Panc1 (cell line): ENCODE results near the gene SIL1. TPM values are rescaled to one million over a fixed set of nuclear protein-coding genes. Genes with fewer than 3 reads are reported as not detected.

Experiments used
- ATAC-seq: fragments of 200-7000 bp; cut with Tn5 transposase; 2 replicates; pipeline ENCODE4 v1.9.1; 2020; ENCODE audit warnings: mild to moderate bottlenecking, moderate library complexity
- BruUV-seq: library from RNA; stranded (reverse); fragments of 400-500 nt; replicated peaks from 2 replicates; lab custom pipeline; 2021; lab: Mats Ljungman, UMichigan
- CTCF ChIA-PET: fragments of 300-600 bp; sonication (Branson Sonifier 250); formaldehyde crosslinking; loops from one replicate; lab custom pipeline; 2022; ENCODE audit warnings: antibody characterized with exemption; lab: Charles Lee
- POLR2A ChIA-PET: fragments of 300-600 bp; sonication (Branson Sonifier 250); formaldehyde crosslinking; loops from one replicate; lab custom pipeline; 2022; ENCODE audit warnings: antibody characterized with exemption; lab: Charles Lee
- DNase-seq: peaks from one replicate; pipeline ENCODE4 v3.0.0-alpha.2; 2010; ENCODE audit warnings: low read depth, low spot score
- H3K27ac ChIP-seq: 2 replicates; pipeline ENCODE4 v1.5.1; 2011; ENCODE audit warnings: mild to moderate bottlenecking, low read length, inconsistent platforms
- H3K27me3 ChIP-seq: fragments of 200-500 bp; sonication (Bioruptor generic); 2 replicates; pipeline ENCODE4 v1.6.0; 2014; ENCODE audit warnings: low read length, inconsistent platforms; ENCODE audit not compliant: control insufficient read depth, insufficient read depth
- H3K36me3 ChIP-seq: fragments of 200-500 bp; sonication (Bioruptor generic); 2 replicates; pipeline ENCODE4 v1.5.1; 2014; ENCODE audit warnings: inconsistent platforms, mild to moderate bottlenecking, low read length, moderate library complexity; ENCODE audit not compliant: control insufficient read depth, insufficient read depth
- H3K4me1 ChIP-seq: 2 replicates; pipeline ENCODE4 v1.5.1; 2011; ENCODE audit warnings: inconsistent platforms, mild to moderate bottlenecking, low read length, moderate library complexity; ENCODE audit not compliant: control insufficient read depth, insufficient read depth
- H3K4me3 ChIP-seq, 2 experiments: 2 replicates each; pipeline ENCODE4 v1.5.1; 2011 to 2012; ENCODE audit warnings: low read depth in 2 of 2, low read length in 2 of 2, mild to moderate bottlenecking in 2 of 2, inconsistent platforms in 1 of 2, moderate library complexity in 1 of 2
- H3K9me3 ChIP-seq: fragments of 200-500 bp; sonication (Bioruptor generic); 2 replicates; pipeline ENCODE4 v1.5.1; 2014; ENCODE audit warnings: low read depth, mild to moderate bottlenecking, inconsistent platforms, low read length, moderate library complexity; ENCODE audit not compliant: control insufficient read depth, insufficient read depth
- POLR2AphosphoS5 ChIP-seq: IDR thresholded peaks from 2 replicates; pipeline ENCODE4 v1.6.1; 2012; ENCODE audit warnings: mild to moderate bottlenecking, low read depth, low read length, moderate library complexity
- SIN3A ChIP-seq: IDR thresholded peaks from 2 replicates; pipeline ENCODE4 v1.6.1; 2012; ENCODE audit warnings: low read depth, mild to moderate bottlenecking, low read length, moderate library complexity, borderline replicate concordance; ENCODE audit not compliant: insufficient read depth
- TCF7L2 ChIP-seq: IDR thresholded peaks from 2 replicates; pipeline ENCODE4 v1.6.1; 2011; ENCODE audit warnings: mild to moderate bottlenecking, low read depth, low read length, inconsistent platforms
- in situ Hi-C: cut with HindIII; loops from 2 replicates; pipeline ENCODE4 v1.10.0; 2016; ENCODE audit warnings: low sequenced_read_pairs, low pct_unique_long_range_greater_than_20kb
- intact Hi-C: fragments of 100-400 bp; cut with micrococcal nuclease; formaldehyde crosslinking; loops from one replicate; pipeline ENCODE4 v1.10.0; 2022; ENCODE audit not compliant: unreplicated experiment
- total RNA-seq: library from RNA; stranded (reverse); gene quantifications from one replicate; pipeline ENCODE4 v1.2.1, GENCODE V29; 2021; ENCODE audit not compliant: unreplicated experiment
- TF ChIP-seq, protein P1 (sequence below): fragments of 450-650 bp; IDR thresholded peaks from 2 replicates; pipeline ENCODE4 v1.5.1; 2017; ENCODE audit warnings: mild to moderate bottlenecking
- TF ChIP-seq, protein P2 (sequence below), 2 experiments: IDR thresholded peaks; 2 replicates each; pipeline ENCODE4 v1.6.1; 2011 to 2012; ENCODE audit warnings: low read depth in 2 of 2, control low read depth in 1 of 2, low read length in 1 of 2, mild to moderate bottlenecking in 1 of 2, moderate library complexity in 1 of 2; ENCODE audit not compliant: insufficient read depth in 1 of 2

The SIL1 gene
- total RNA-seq, 1 experiment from 2014 or later = 35.4 TPM

DNA sequence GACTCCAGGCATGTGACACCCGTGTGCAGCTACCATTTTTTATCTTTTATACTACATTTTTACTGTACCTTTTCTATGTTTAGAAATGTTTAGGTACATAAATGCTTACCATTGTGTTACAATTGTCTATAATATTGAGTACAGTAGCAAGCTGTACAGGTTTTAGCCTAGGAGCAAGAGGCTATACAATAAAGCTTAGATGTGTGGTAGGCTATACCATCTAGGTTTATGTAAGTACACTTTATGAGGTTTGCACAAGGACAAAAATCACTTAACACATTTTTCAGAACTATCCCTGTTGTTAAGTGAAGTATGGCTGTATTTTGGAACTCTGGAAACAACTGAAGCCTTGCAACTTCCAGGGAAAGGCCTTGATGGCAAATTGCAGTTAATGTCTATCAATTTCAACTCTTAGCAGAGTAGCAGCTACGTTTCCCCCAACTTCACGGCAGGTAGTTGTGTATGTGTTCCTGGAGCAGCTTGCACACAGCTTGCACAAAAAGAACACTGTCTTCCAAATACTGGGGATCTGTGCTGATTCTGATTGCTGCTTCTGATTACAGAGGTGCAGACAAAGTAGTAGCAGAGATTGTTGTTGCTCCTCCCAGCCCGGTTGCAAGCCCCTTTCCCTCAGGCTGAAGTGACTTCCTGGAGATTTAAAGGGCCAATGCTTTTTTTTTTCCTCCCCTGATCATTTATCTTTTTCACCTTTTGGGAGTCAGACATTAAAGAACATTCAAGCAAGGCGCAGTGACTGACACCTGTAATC is 30.0 kb downstream of the SIL1 start:
- no peak for TF ChIP-seq POLR2AphosphoS5
- TF ChIP-seq, protein P1, sequence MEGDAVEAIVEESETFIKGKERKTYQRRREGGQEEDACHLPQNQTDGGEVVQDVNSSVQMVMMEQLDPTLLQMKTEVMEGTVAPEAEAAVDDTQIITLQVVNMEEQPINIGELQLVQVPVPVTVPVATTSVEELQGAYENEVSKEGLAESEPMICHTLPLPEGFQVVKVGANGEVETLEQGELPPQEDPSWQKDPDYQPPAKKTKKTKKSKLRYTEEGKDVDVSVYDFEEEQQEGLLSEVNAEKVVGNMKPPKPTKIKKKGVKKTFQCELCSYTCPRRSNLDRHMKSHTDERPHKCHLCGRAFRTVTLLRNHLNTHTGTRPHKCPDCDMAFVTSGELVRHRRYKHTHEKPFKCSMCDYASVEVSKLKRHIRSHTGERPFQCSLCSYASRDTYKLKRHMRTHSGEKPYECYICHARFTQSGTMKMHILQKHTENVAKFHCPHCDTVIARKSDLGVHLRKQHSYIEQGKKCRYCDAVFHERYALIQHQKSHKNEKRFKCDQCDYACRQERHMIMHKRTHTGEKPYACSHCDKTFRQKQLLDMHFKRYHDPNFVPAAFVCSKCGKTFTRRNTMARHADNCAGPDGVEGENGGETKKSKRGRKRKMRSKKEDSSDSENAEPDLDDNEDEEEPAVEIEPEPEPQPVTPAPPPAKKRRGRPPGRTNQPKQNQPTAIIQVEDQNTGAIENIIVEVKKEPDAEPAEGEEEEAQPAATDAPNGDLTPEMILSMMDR = no peak
- TF ChIP-seq SIN3A = no peak
- TF ChIP-seq, protein P2, sequence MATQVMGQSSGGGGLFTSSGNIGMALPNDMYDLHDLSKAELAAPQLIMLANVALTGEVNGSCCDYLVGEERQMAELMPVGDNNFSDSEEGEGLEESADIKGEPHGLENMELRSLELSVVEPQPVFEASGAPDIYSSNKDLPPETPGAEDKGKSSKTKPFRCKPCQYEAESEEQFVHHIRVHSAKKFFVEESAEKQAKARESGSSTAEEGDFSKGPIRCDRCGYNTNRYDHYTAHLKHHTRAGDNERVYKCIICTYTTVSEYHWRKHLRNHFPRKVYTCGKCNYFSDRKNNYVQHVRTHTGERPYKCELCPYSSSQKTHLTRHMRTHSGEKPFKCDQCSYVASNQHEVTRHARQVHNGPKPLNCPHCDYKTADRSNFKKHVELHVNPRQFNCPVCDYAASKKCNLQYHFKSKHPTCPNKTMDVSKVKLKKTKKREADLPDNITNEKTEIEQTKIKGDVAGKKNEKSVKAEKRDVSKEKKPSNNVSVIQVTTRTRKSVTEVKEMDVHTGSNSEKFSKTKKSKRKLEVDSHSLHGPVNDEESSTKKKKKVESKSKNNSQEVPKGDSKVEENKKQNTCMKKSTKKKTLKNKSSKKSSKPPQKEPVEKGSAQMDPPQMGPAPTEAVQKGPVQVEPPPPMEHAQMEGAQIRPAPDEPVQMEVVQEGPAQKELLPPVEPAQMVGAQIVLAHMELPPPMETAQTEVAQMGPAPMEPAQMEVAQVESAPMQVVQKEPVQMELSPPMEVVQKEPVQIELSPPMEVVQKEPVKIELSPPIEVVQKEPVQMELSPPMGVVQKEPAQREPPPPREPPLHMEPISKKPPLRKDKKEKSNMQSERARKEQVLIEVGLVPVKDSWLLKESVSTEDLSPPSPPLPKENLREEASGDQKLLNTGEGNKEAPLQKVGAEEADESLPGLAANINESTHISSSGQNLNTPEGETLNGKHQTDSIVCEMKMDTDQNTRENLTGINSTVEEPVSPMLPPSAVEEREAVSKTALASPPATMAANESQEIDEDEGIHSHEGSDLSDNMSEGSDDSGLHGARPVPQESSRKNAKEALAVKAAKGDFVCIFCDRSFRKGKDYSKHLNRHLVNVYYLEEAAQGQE (IDR thresholded peaks at IDR 0.05; ENCODE audit: insufficient read depth in 1 of 2, low read depth in 2 of 2, low read length in 1 of 2) = no peak
- TF ChIP-seq TCF7L2 = no peak
- Histone ChIP-seq H3K4me1 (no peaks in the 10 kb centered on the region), H3K27ac (no peak overlapping the region), H3K36me3 (no peaks in the 10 kb centered on the region), H3K4me3 (no peak overlapping the region), H3K9me3 (no peaks in the 10 kb centered on the region), H3K27me3 (no peaks in the 10 kb centered on the region)
- CTCF ChIA-PET = no interaction called here
- intact Hi-C loops = no loop called here
- DNase-seq (no peak), ATAC-seq (no peak)
- no TSS peak for BruUV-seq
- in situ Hi-C loops = no loop called here
- POLR2A ChIA-PET = no interaction called here

DNA sequence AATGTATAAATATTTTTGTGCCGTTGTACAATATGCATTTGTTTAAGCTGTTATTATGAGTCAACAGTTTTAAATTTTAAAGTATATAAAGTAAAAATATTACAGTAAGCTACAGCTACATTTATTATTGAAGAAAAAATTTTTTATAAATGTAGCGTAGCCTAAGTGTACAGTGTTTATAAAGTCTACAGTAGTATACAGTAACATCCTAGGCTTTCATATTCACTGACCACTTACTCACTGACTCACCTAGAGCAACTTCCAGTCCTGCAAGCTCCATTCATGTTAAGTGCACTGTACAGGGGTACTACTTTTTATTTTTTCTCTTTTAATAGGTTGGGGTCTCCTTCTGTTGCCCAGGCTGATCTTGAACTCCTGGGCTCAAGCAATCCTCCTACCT is 30.6 kb downstream of the SIL1 start:
- DNase-seq (no peak), ATAC-seq (no peak)
- Histone ChIP-seq H3K4me1 (no peaks in the 10 kb centered on the region), H3K27me3 (no peaks in the 10 kb centered on the region), H3K4me3 (no peak overlapping the region), H3K36me3 (no peaks in the 10 kb centered on the region), H3K27ac (no peak overlapping the region), H3K9me3 (no peaks in the 10 kb centered on the region)
- POLR2A ChIA-PET = no interaction called here
- intact Hi-C loops (no loop called here), in situ Hi-C loops (no loop called here)
- TF ChIP-seq, protein P2 (IDR thresholded peaks at IDR 0.05; ENCODE audit: insufficient read depth in 1 of 2, low read depth in 2 of 2, low read length in 1 of 2) = no peak
- no peak for TF ChIP-seq SIN3A
- TF ChIP-seq TCF7L2 = no peak
- TF ChIP-seq, protein P1 = no peak
- no peak for TF ChIP-seq POLR2AphosphoS5
- CTCF ChIA-PET = no interaction called here
- BruUV-seq = no TSS peak
